Stomach (tissue), 4 donors: ENCODE data around the gene SLC38A7.

Experiments
- CTCF ChIP-seq, 7 experiments: fragments of 450-650 bp in 4 of 7; fragments of 200-600 bp in 3 of 7; sonication (generic) in 3 of 7; IDR thresholded peaks; one replicate each; pipeline ENCODE4 v1.5.1; 2016 to 2019; ENCODE audit warnings: antibody characterized with exemption in 7 of 7, control low read depth in 2 of 7, mild to moderate bottlenecking in 1 of 7
- EP300 ChIP-seq: sonication (generic); formaldehyde crosslinking; IDR thresholded peaks from one replicate; pipeline ENCODE4 v1.6.1; 2017; ENCODE audit warnings: antibody characterized with exemption

- TF ChIP-seq CTCF (IDR thresholded peaks at IDR 0.05) (no peak), EP300 (no peak)
Measured at GRCh38 chr16:58658796-58659211, 25.8 kb downstream of the SLC38A7 start.
